ENCODE results near the gene RNF14. TPM values are rescaled to one million over a fixed set of nuclear protein-coding genes. Genes with fewer than 3 reads are reported as not detected.

Gene RNF14
- total and polyA plus RNA-seq, 9 of the 15 experiments (the other 6 are each of a cell fraction or from before 2014, with no cell fraction given): 36.3 to 140 (median 75.1) TPM

GRCh38 chr5:141963701-141964100 lies 5.2 kb upstream of the RNF14 start:
- POLR2A ChIA-PET: interaction anchor here (0.7 to 1.0 kb wide), 2 partner anchors 26 to 71 kb away, joined by 3 to 4 read pairs; no protein-coding TSS in a partner anchor
- DNase-seq (ENCODE audit: extremely low read depth in 1 of 4, low spot score in 3 of 4) (no peak), FAIRE-seq (no peak), ATAC-seq (no peak)
- Histone ChIP-seq H4K20me1 (replicated peaks; ENCODE audit: control insufficient read depth, insufficient read depth, low read length) (0 out of 2 replicates have a peak, but pooled peaks cover 6% of the 10 kb centered on the region), H3K27ac (ENCODE audit: extremely low read depth, low read depth, low read length) (no peak overlapping the region), H3K4me1 (replicated peaks in 1 of 2; ENCODE audit: control insufficient read depth in 2 of 2, insufficient read depth in 2 of 2, low read length in 2 of 2) (peaks cover 8 to 14% of the 10 kb centered on the region in 2 experiments), H2AFZ (ENCODE audit: low read depth, low read length) (no peak overlapping the region), H3K9ac (ENCODE audit: insufficient read depth in 1 of 2, low read depth in 2 of 2, low read length in 2 of 2) (no peak overlapping the region), H3K79me2 (ENCODE audit: control insufficient read depth, insufficient read depth, low read length) (no peaks in the 10 kb centered on the region), H3K36me3 (ENCODE audit: control insufficient read depth, insufficient read depth, low read length) (no peaks in the 10 kb centered on the region), H3K9me3 (replicated peaks; ENCODE audit: control insufficient read depth, insufficient read depth, low read depth, low read length) (no peaks in the 10 kb centered on the region), H3K27me3 (ENCODE audit: control insufficient read depth in 2 of 2, insufficient read depth in 2 of 2, low read length in 2 of 2) (no peaks in the 10 kb centered on the region), H3K9me1 (ENCODE audit: control insufficient read depth, insufficient read depth, low read length) (no peaks in the 10 kb centered on the region), H3K4me3 (no peak overlapping the region), H3K4me2 (ENCODE audit: insufficient read depth, low read length) (no peak overlapping the region)
- in situ Hi-C loops (cut with MboI): no loop called here
- BruUV-seq (replicated peaks): no TSS peak
- intact Hi-C loops (cut with micrococcal nuclease): loop anchor here (10.0 kb wide), 3 partner anchors 149 to 299 kb away; no protein-coding TSS in a partner anchor
- 29% methylated on average over 3 of the region's 3 CpGs for WGBS (ENCODE audit: insufficient coverage, low coverage, missing lambda C conversion rate)
- CTCF ChIA-PET (ENCODE audit: low intra/inter-chr PET ratio): no interaction called here
- TF ChIP-seq FOXK1 (CRISPR knock-in tag; IDR thresholded peaks at IDR 0.05; ENCODE audit: borderline replicate concordance): no peak
- TF ChIP-seq ZBTB34 (CRISPR knock-in tag; IDR thresholded peaks at IDR 0.05): no peak
- TF ChIP-seq, protein P1, sequence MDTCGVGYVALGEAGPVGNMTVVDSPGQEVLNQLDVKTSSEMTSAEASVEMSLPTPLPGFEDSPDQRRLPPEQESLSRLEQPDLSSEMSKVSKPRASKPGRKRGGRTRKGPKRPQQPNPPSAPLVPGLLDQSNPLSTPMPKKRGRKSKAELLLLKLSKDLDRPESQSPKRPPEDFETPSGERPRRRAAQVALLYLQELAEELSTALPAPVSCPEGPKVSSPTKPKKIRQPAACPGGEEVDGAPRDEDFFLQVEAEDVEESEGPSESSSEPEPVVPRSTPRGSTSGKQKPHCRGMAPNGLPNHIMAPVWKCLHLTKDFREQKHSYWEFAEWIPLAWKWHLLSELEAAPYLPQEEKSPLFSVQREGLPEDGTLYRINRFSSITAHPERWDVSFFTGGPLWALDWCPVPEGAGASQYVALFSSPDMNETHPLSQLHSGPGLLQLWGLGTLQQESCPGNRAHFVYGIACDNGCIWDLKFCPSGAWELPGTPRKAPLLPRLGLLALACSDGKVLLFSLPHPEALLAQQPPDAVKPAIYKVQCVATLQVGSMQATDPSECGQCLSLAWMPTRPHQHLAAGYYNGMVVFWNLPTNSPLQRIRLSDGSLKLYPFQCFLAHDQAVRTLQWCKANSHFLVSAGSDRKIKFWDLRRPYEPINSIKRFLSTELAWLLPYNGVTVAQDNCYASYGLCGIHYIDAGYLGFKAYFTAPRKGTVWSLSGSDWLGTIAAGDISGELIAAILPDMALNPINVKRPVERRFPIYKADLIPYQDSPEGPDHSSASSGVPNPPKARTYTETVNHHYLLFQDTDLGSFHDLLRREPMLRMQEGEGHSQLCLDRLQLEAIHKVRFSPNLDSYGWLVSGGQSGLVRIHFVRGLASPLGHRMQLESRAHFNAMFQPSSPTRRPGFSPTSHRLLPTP (IDR thresholded peaks at IDR 0.05; ENCODE audit: borderline replicate concordance, extremely low read depth, insufficient read length): no peak
- TF ChIP-seq ZNF124 (CRISPR knock-in tag; IDR thresholded peaks at IDR 0.05): no peak
- TF ChIP-seq BDP1 (IDR thresholded peaks at IDR 0.05; ENCODE audit: insufficient read depth, insufficient read length): no peak
- TF ChIP-seq NR3C1 (CRISPR knock-in tag; IDR thresholded peaks at IDR 0.05): no peak
- no peak for TF ChIP-seq ZBTB12 (CRISPR knock-in tag; IDR thresholded peaks at IDR 0.05)
- no peak for TF ChIP-seq COPS2 (conservative IDR thresholded peaks at IDR 0.05)
- no peak for TF ChIP-seq ZBTB8A (IDR thresholded peaks at IDR 0.05; ENCODE audit: partially characterized antibody)
- no peak for TF ChIP-seq ZNF76 (CRISPR knock-in tag; IDR thresholded peaks at IDR 0.05; ENCODE audit: borderline replicate concordance)
- no peak for TF ChIP-seq GMEB1 (CRISPR knock-in tag; IDR thresholded peaks at IDR 0.05)

Data from K562 (cell line).